ENCODE data around the gene DNM2. TPM values are rescaled to one million over a fixed set of nuclear protein-coding genes. Genes with fewer than 3 reads are reported as not detected.

The DNM2 gene
- total and polyA plus RNA-seq, 2 of the 13 experiments (the other 11 are each of a cell fraction or from before 2014, with no cell fraction given): 41.7 to 59.8 TPM

DNA sequence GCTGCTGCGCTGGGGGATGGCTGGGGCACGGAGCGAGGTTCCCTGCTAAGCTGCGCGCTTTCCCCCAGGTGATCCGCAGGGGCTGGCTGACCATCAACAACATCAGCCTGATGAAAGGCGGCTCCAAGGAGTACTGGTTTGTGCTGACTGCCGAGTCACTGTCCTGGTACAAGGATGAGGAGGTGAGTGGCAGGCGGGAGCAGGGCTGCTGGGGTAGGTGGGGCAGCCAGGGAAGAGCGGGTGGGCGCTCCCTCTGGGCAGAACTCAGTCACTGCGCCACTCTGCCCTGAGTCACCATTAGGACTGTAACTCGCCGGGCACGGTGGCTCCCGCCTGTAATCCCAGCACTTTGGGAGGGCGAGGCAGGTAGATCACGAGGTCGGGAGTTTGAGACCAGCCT is 94.3 kb downstream of the DNM2 start:
- no peaks in the 10 kb centered on the region for H3K9me3 ChIP-seq (ENCODE audit: low read length)
- no peak for TF ChIP-seq ZBTB7B (CRISPR knock-in tag; IDR thresholded peaks at IDR 0.05)
- TF ChIP-seq, protein P1, sequence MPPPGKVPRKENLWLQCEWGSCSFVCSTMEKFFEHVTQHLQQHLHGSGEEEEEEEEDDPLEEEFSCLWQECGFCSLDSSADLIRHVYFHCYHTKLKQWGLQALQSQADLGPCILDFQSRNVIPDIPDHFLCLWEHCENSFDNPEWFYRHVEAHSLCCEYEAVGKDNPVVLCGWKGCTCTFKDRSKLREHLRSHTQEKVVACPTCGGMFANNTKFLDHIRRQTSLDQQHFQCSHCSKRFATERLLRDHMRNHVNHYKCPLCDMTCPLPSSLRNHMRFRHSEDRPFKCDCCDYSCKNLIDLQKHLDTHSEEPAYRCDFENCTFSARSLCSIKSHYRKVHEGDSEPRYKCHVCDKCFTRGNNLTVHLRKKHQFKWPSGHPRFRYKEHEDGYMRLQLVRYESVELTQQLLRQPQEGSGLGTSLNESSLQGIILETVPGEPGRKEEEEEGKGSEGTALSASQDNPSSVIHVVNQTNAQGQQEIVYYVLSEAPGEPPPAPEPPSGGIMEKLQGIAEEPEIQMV (CRISPR knock-in tag; IDR thresholded peaks at IDR 0.05; ENCODE audit: low read depth): no peak
- no peak for TF ChIP-seq NONO (IDR thresholded peaks at IDR 0.05)
- TF ChIP-seq NONO (CRISPR knock-in tag; conservative IDR thresholded peaks at IDR 0.05): 0 out of 2 replicates have a peak, but pooled peaks have one; percentile 9
- TF ChIP-seq MAFK (conservative IDR thresholded peaks at IDR 0.05 in 1 of 2, IDR thresholded peaks at IDR 0.05 in 1 of 2; ENCODE audit: low read length in 2 of 2): no peak
- H3K4me3 ChIP-seq (replicated peaks in 1 of 3; ENCODE audit: insufficient read depth in 1 of 3, low read depth in 2 of 3, low read length in 3 of 3): no peak overlapping the region
- H3K4me2 ChIP-seq (ENCODE audit: low read depth, low read length): no peak overlapping the region
- in situ Hi-C loops (cut with HindIII; ENCODE audit: extremely low pct_ligation_motif_present, low pct_unique_long_range_greater_than_20kb) (no loop called here), intact Hi-C loops (cut with micrococcal nuclease; ENCODE audit: unreplicated experiment) (loop anchor here (5.0 kb wide), 1 partner anchor 45 kb away; no protein-coding TSS in a partner anchor)
- H4K20me1 ChIP-seq (ENCODE audit: insufficient read depth, low read length): no peaks in the 10 kb centered on the region
- H3K9ac ChIP-seq (ENCODE audit: insufficient read depth, low read depth, low read length): no peak overlapping the region
- CTCF ChIA-PET (ENCODE audit: low intra/inter-chr PET ratio, low total read pairs): no interaction called here
- WGBS (ENCODE audit: low lambda C conversion rate): 96% methylated on average over 19 of the region's 19 CpGs
- no peak overlapping the region for H2AFZ ChIP-seq (ENCODE audit: low read length)
- BruUV-seq (replicated peaks): no TSS peak
- no peaks in the 10 kb centered on the region for H3K79me2 ChIP-seq (ENCODE audit: insufficient read depth, low read length)
- peaks cover 6 to 48% of the 10 kb centered on the region in 2 experiments; a peak in 4 of 5 replicates for H3K36me3 ChIP-seq (replicated peaks in 1 of 2; ENCODE audit: control insufficient read depth in 1 of 2, insufficient read depth in 2 of 2, low read length in 2 of 2)
- no peak for FAIRE-seq
- no peak for DNase-seq (ENCODE audit: low spot score)
- H3K27ac ChIP-seq (ENCODE audit: extremely low read length, insufficient read depth, low read length): peak overlapping the region; percentile 7
- no peak for ATAC-seq
- H3K27me3 ChIP-seq (ENCODE audit: control insufficient read depth in 1 of 2, insufficient read depth in 2 of 2, low read length in 2 of 2): no peaks in the 10 kb centered on the region
- H3K4me1 ChIP-seq (ENCODE audit: insufficient read depth, low read length): peaks cover 22% of the 10 kb centered on the region
- POLR2A ChIA-PET: interaction anchor here (1.1 to 1.4 kb wide), 2 partner anchors 24 to 95 kb away, joined by 3 to 5 read pairs; partner anchors contain the start of gene TMED1

DNA sequence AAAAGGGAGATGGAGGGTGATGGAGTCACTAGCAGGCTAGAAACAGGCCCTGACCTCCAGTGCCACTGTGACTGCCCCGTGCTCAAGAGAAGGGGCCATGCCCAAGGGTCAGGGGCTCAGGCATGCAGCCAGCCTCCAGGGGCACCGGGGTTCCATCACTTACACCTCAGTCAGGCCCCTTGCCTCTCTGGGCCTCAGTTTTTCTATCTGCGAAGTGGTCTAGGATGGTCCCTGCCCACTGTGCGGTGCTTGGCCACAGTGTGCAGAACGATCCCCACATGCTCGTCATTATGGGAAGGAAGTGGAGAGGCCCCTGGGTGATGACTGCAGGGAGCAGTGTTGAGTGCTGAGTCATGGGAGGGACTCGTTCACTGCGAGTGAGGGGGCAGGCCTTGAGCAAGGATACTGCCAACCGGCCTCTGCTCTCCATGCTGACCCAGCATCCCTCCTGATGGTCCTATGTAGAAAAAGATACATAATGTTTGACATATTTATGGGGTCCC is 95.1 kb downstream of the DNM2 start:
- in situ Hi-C loops (cut with HindIII; ENCODE audit: extremely low pct_ligation_motif_present, low pct_unique_long_range_greater_than_20kb): no loop called here

More for the DNA sequence above, 95.1 kb downstream of the DNM2 start:
- FAIRE-seq (no peak), DNase-seq (ENCODE audit: low spot score) (no peak), ATAC-seq (no peak)
- Histone ChIP-seq H3K79me2 (ENCODE audit: insufficient read depth, low read length) (no peaks in the 10 kb centered on the region), H3K36me3 (replicated peaks in 1 of 2; ENCODE audit: control insufficient read depth in 1 of 2, insufficient read depth in 2 of 2, low read length in 2 of 2) (peaks cover 6 to 47% of the 10 kb centered on the region in 2 experiments; a peak in 4 of 5 replicates), H3K9ac (ENCODE audit: insufficient read depth, low read depth, low read length) (no peak overlapping the region), H3K4me3 (replicated peaks in 1 of 3; ENCODE audit: insufficient read depth in 1 of 3, low read depth in 2 of 3, low read length in 3 of 3) (no peak overlapping the region), H3K4me1 (ENCODE audit: insufficient read depth, low read length) (peaks cover 22% of the 10 kb centered on the region), H4K20me1 (ENCODE audit: insufficient read depth, low read length) (no peaks in the 10 kb centered on the region), H3K9me3 (ENCODE audit: low read length) (no peaks in the 10 kb centered on the region), H2AFZ (ENCODE audit: low read length) (no peak overlapping the region), H3K4me2 (ENCODE audit: low read depth, low read length) (no peak overlapping the region), H3K27ac (ENCODE audit: extremely low read length, insufficient read depth, low read length) (no peak overlapping the region), H3K27me3 (ENCODE audit: control insufficient read depth in 1 of 2, insufficient read depth in 2 of 2, low read length in 2 of 2) (no peaks in the 10 kb centered on the region)
- ChIA-PET CTCF (ENCODE audit: low intra/inter-chr PET ratio, low total read pairs) (no interaction called here), POLR2A (no interaction called here)
- intact Hi-C loops (cut with micrococcal nuclease; ENCODE audit: unreplicated experiment): loop anchor here (5.0 kb wide), 1 partner anchor 46 kb away; no protein-coding TSS in a partner anchor
- BruUV-seq (replicated peaks): no TSS peak
- 90% methylated on average over 8 of the region's 9 CpGs for WGBS (ENCODE audit: low lambda C conversion rate)
- TF ChIP-seq ZNF629 (CRISPR knock-in tag; conservative IDR thresholded peaks at IDR 0.05): peak; percentile 60
- TF ChIP-seq GLI4 (CRISPR knock-in tag; IDR thresholded peaks at IDR 0.05; ENCODE audit: borderline replicate concordance): no peak
- no peak for TF ChIP-seq KDM3A (CRISPR knock-in tag; IDR thresholded peaks at IDR 0.05; ENCODE audit: low read depth)
- peak; percentile 35; the same call in 1 of the 2 replicates for TF ChIP-seq NFE2L2 (IDR thresholded peaks at IDR 0.05; ENCODE audit: low read length)
- TF ChIP-seq NFE2 (CRISPR knock-in tag; IDR thresholded peaks at IDR 0.05): peak; percentile 52; the same call in 1 of the 2 replicates
- TF ChIP-seq MAFK (conservative IDR thresholded peaks at IDR 0.05 in 1 of 2, IDR thresholded peaks at IDR 0.05 in 1 of 2; ENCODE audit: low read length in 2 of 2): peak in 1 of 2 experiments; percentile 21; a peak in 1 of 4 replicates
- TF ChIP-seq ZNF713 (CRISPR knock-in tag; IDR thresholded peaks at IDR 0.05): no peak

Measured in HepG2 (cell line).